Activated T-helper 1 cell treated with anti-CD3 and anti-CD28 coated beads, Interleukin-12 subunit alpha, Interleukin-12 subunit beta, Interleukin-2, Interleukin-4 antibody, amounts not matched to agents 30 ng/mL and 10 ng/mL and 1 ng/mL, durations not matched to agents 14 hours and 24 hours and 36 hours (primary cell): Measurements from ENCODE around the gene C2CD3. TPM values are rescaled to one million over a fixed set of nuclear protein-coding genes. Genes with fewer than 3 reads are reported as not detected.
A peak's percentile ranks its signal among the peaks of the same experiment; 100 is the strongest.
"Not testable (repeated sequence)": the region's sequence is repeated elsewhere in the genome, so short reads cannot be mapped to it uniquely, and the experiment has no call there.

Source experiments
- DNase-seq: peaks from one replicate; pipeline ENCODE4 v3.0.0; 2021; ENCODE audit warnings: low spot score
- H3K27ac Mint-ChIP-seq: one replicate; pipeline ENCODE4 v1.8.0; 2021; ENCODE audit warnings: mild to moderate bottlenecking, mixed read lengths
- H3K27me3 Mint-ChIP-seq: one replicate; pipeline ENCODE4 v1.8.0; 2022; ENCODE audit warnings: mild to moderate bottlenecking, moderate library complexity, mixed read lengths; ENCODE audit not compliant: insufficient read depth
- H3K36me3 Mint-ChIP-seq: one replicate; pipeline ENCODE4 v1.8.0; 2021; ENCODE audit warnings: low read depth, mixed read lengths
- H3K4me1 Mint-ChIP-seq: one replicate; pipeline ENCODE4 v1.8.0; 2021; ENCODE audit warnings: low read depth, mixed read lengths
- H3K4me3 Mint-ChIP-seq: one replicate; pipeline ENCODE4 v1.8.0; 2021; ENCODE audit warnings: mild to moderate bottlenecking, moderate library complexity, mixed read lengths
- H3K9me3 Mint-ChIP-seq: one replicate; pipeline ENCODE4 v1.8.0; 2021; ENCODE audit warnings: mixed read lengths
- intact Hi-C: fragments of 100-400 bp; cut with micrococcal nuclease; formaldehyde crosslinking; loops from one replicate; pipeline ENCODE4 v1.15.1; 2024
- total RNA-seq: library from RNA; stranded (reverse); gene quantifications from 2 replicates; pipeline ENCODE4 v1.2.3, GENCODE V29; 2022

C2CD3 gene
- total RNA-seq, 1 donor from 2014 or later: 49.5 TPM

DNA sequence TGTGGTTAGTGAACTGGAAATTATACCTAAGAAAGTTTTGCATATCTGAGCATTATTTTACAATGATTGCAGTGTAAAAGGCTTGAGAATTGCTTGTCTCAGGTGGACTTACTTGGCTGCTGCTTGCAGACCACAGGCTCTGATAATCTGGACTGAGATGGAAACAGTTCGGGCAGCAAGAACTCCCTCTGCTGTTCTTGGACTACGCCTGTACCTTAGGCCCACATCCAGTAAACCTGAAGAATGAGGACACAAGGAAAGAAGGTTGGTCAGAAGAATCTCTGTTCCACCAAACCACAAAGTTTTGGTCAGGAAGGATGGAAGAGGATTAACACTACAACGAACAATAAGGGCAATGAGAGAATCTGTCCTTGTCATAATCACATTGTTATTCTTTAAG, 80.1 kb downstream of the C2CD3 start:
- H3K4me1 Mint-ChIP-seq: no peaks in the 10 kb centered on the region

DNA sequence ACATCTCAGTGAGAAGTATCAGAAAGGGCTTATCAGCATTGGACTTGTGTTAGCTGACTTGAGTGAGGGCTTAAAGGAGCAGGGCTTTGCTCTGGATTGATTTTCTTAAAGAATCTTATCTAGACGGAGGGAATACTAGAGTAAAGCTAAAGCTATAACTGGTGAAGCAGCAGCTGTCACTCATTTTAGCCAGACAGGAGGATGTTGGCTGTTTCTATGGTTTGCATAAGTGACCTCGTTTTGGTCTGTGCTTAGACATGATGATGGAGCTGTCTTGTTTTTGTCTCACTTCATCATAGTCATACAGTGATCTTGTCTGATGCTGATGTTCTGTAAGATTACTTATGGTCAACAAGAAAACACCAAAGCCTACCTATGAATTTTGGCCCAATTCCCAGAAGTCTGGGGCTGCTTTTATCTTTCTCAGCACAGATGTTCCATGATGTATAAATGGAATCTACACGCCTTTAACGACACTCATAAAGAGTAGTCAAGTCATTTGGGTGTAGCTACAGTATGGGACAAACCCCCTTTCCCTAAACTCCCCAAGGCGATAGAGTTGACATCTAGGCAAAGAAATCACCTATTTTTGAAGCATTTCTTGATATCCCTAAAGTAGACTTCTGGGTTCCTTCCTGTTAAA, 84.4 kb downstream of the C2CD3 start:
- Mint-ChIP-seq H3K4me3 (no peak overlapping the region), H3K9me3 (peaks cover 5% of the 10 kb centered on the region), H3K27me3 (no peaks in the 10 kb centered on the region), H3K4me1 (no peaks in the 10 kb centered on the region), H3K36me3 (peaks cover 41% of the 10 kb centered on the region), H3K27ac (no peak overlapping the region)
- no peak for DNase-seq
- intact Hi-C loops: loop anchor here (5.0 kb wide), 1 partner anchor 64 kb away; no protein-coding TSS in a partner anchor

More for the DNA sequence above, 80.1 kb downstream of the C2CD3 start:
- intact Hi-C loops: loop anchor here (1.0 to 5.0 kb wide), 2 partner anchors 43 to 126 kb away; no protein-coding TSS in a partner anchor
- H3K27me3 Mint-ChIP-seq: no peaks in the 10 kb centered on the region
- H3K36me3 Mint-ChIP-seq: peaks cover 30% of the 10 kb centered on the region
- no peak overlapping the region for H3K27ac Mint-ChIP-seq
- no peaks in the 10 kb centered on the region for H3K9me3 Mint-ChIP-seq
- H3K4me3 Mint-ChIP-seq: no peak overlapping the region
- DNase-seq: no peak

DNA sequence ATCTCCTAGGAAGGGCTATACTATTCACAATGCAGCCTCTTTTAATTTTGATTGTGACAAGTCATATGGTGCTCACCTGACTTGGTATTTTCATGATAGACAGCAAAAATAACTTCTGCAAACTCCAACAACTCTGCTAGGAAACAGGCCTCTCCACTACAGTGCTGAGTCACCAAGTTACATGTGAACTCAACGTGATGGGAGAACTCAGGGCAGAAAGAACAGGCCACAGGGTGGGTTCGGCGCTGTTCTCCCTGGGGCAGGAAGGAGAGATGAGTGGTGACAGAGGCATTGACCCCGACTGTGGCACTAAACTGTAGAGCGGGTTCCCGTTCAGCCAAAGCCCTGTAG, 85.3 kb downstream of the C2CD3 start:
- Mint-ChIP-seq H3K4me3 (no peak overlapping the region), H3K4me1 (no peaks in the 10 kb centered on the region), H3K36me3 (peaks cover 42% of the 10 kb centered on the region), H3K9me3 (peaks cover 5% of the 10 kb centered on the region), H3K27me3 (no peaks in the 10 kb centered on the region), H3K27ac (no peak overlapping the region)
- intact Hi-C loops: loop anchor here (5.0 kb wide), 1 partner anchor 63 kb away; no protein-coding TSS in a partner anchor
- no peak for DNase-seq

GRCh38 chr11:74084796-74085541, 85.8 kb downstream of the C2CD3 start:
- H3K27me3 Mint-ChIP-seq: no peaks in the 10 kb centered on the region
- intact Hi-C loops: loop anchor here (5.0 kb wide), 1 partner anchor 63 kb away; no protein-coding TSS in a partner anchor
- no peak overlapping the region for H3K27ac Mint-ChIP-seq
- no peak overlapping the region for H3K4me3 Mint-ChIP-seq
- H3K36me3 Mint-ChIP-seq: peaks cover 42% of the 10 kb centered on the region
- H3K4me1 Mint-ChIP-seq: no peaks in the 10 kb centered on the region
- no peak for DNase-seq
- H3K9me3 Mint-ChIP-seq: peaks cover 5% of the 10 kb centered on the region

GRCh38 chr11:74083927-74084326, 86.9 kb downstream of the C2CD3 start:
- intact Hi-C loops, H3K4me1 Mint-ChIP-seq: not testable (repeated sequence)
- H3K36me3 Mint-ChIP-seq: peaks cover 42% of the 10 kb centered on the region

DNA sequence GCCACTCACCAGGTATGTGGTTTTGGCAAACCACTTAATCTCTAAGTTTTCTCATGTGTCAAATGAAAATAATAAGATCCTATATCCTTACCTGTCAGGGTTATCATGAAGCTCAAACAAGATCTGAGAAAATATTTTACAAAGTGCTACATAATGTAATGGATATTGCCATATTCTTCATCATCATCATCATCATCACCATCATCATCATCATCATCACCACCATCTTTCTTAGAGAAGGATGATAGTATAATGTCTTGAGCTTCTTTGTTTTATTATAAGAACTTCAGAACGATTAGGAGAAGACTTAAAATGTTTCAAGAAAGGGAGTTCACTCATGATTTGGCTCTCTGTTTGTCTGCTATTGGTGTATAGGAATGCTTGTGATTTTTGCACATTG, 89.4 kb downstream of the C2CD3 start:
- Mint-ChIP-seq H3K27ac (no peak overlapping the region), H3K36me3 (peaks cover 56% of the 10 kb centered on the region), H3K4me1 (no peaks in the 10 kb centered on the region), H3K27me3 (no peaks in the 10 kb centered on the region), H3K4me3 (no peak overlapping the region), H3K9me3 (peaks cover 5% of the 10 kb centered on the region)
- intact Hi-C loops: no loop called here
- no peak for DNase-seq

More at GRCh38 chr11:74083927-74084326, 86.9 kb downstream of the C2CD3 start:
- H3K4me3 Mint-ChIP-seq, H3K27ac Mint-ChIP-seq, H3K27me3 Mint-ChIP-seq, DNase-seq, H3K9me3 Mint-ChIP-seq: not testable (repeated sequence)

DNA sequence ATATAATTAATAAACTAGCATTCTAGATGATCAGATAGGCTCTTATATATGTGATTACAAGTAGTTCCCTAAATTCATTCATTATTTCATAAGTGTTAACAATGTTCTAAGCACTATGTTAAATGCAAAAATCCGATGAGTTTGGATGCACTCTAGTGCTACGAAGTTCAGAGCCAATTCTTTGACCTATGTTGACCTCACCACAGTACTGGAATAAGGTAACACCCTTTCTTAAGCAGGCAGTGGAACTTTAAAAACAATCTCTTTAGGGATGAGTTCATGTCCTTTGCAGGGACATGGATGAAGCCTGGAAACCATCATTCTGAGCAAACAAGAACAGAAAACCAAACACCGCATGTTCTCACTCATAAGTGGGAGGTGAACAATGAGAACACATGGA, 93.6 kb downstream of the C2CD3 start:
- Mint-ChIP-seq H3K36me3 (peaks cover 38% of the 10 kb centered on the region), H3K4me1 (peaks cover 7% of the 10 kb centered on the region), H3K4me3 (no peak overlapping the region), H3K27ac (no peak overlapping the region), H3K9me3 (no peaks in the 10 kb centered on the region), H3K27me3 (no peaks in the 10 kb centered on the region)
- no peak for DNase-seq
- intact Hi-C loops: no loop called here

GRCh38 chr11:74072721-74073120, 98.1 kb downstream of the C2CD3 start:
- Mint-ChIP-seq H3K4me1 (peaks cover 14% of the 10 kb centered on the region), H3K9me3 (no peaks in the 10 kb centered on the region), H3K27ac (peak overlapping the region; percentile 25), H3K27me3 (no peaks in the 10 kb centered on the region), H3K4me3 (no peak overlapping the region), H3K36me3 (peaks cover 42% of the 10 kb centered on the region)
- intact Hi-C loops: loop anchor here (2.0 kb wide), 1 partner anchor 30 kb away; no protein-coding TSS in a partner anchor
- DNase-seq: no peak

DNA sequence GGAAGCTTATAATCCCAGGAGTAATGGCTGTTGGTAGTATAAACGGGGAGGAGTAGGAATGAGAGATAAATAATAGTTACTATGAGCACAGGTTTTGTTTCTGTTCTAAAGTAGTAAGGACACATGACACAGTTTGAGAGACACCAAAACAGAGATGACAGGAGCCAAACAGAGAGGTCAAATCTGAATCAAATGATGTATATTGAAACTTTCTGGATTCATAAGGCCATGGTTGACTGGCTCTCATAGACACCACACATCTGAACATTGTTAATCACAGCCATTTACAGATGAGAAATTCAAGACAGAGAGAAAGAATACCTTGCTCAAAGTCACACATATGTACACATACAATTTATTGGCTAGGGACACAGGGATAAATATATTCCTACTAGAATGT, 98.5 kb downstream of the C2CD3 start:
- no peak overlapping the region for H3K4me3 Mint-ChIP-seq
- peaks cover 14% of the 10 kb centered on the region for H3K4me1 Mint-ChIP-seq
- H3K27me3 Mint-ChIP-seq: no peaks in the 10 kb centered on the region
- DNase-seq: no peak
- peaks cover 44% of the 10 kb centered on the region for H3K36me3 Mint-ChIP-seq
- intact Hi-C loops: loop anchor here (2.0 kb wide), 1 partner anchor 31 kb away; no protein-coding TSS in a partner anchor
- no peak overlapping the region for H3K27ac Mint-ChIP-seq
- H3K9me3 Mint-ChIP-seq: no peaks in the 10 kb centered on the region

- Mint-ChIP-seq H3K36me3 (peaks cover 39% of the 10 kb centered on the region), H3K4me3 (no peak overlapping the region), H3K9me3 (no peaks in the 10 kb centered on the region), H3K27ac (no peak overlapping the region), H3K4me1 (peaks cover 14% of the 10 kb centered on the region), H3K27me3 (no peaks in the 10 kb centered on the region)
- intact Hi-C loops: no loop called here
- no peak for DNase-seq
Measured at GRCh38 chr11:74070723-74071492, 99.9 kb downstream of the C2CD3 start.

DNA sequence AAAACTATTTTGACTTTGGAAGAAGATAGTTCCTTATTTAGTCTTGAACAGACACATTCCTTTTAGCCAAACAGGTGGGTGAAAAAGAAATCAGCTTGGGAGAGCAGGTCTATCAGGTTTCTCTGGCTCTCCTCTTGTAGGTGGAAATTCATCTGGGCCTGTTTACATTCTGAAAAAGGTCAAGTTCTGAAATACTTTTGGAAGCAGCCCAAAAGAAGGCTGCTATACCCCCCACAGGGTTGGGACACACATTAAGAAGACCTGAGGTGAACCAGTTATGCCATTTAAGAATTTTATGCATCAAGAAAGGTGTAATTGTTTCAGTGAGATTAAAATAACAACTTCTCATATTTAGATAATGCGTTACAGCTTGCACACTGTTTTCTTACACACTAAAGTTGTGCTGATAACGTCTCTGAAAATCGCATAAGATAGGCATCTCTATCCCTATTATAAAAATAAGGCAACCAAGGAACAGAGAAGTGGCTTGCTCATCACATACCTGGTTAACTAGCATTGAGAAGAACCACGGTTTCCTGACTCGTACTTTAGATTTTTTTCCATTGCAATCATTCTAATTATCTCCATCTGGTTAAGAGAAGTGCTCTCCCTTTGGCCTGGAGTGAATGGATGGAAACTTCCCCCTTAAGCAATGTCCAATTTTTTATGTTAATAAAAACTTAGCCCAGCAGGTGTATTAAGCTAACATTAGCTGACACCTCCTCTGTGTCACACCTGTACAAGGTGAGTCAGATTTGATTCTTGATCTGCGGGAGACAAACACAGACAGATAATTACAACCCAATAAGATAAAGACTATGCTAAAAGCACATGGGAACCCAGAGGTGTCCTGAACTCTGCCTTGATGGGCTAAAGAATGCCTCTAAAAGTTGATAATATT, 101.4 kb downstream of the C2CD3 start:
- no peak overlapping the region for H3K4me3 Mint-ChIP-seq
- intact Hi-C loops: no loop called here

DNA sequence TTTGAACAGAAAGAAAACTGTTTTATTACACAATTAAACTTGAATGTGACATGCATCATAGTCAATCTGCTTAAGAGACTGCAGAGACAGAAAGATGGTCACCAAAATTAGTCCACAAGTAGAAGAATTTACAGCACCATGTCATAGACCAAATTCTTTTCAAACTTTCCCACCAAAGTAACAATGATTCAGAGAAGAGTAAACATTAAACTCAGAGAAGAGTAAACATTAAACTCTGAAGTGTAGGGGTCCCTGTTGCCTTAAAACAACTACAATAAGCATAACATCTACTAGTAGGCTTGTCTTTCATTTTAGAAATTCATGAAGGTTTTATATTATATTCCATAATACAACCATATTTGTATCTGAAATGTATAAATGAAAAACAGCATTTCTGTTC, 104.1 kb downstream of the C2CD3 start:
- H3K36me3 Mint-ChIP-seq: peaks cover 44% of the 10 kb centered on the region
- H3K27me3 Mint-ChIP-seq, H3K9me3 Mint-ChIP-seq, DNase-seq, H3K27ac Mint-ChIP-seq, H3K4me3 Mint-ChIP-seq, intact Hi-C loops, H3K4me1 Mint-ChIP-seq: not testable (repeated sequence)

More for the DNA sequence above, 101.4 kb downstream of the C2CD3 start:
- no peak for DNase-seq
- peaks cover 48% of the 10 kb centered on the region for H3K36me3 Mint-ChIP-seq
- H3K4me1 Mint-ChIP-seq: peaks cover 14% of the 10 kb centered on the region
- no peaks in the 10 kb centered on the region for H3K27me3 Mint-ChIP-seq
- H3K27ac Mint-ChIP-seq: no peak overlapping the region
- no peaks in the 10 kb centered on the region for H3K9me3 Mint-ChIP-seq
